Measurements from ENCODE around the gene PRKRIP1.
"Not testable (repeated sequence)": the region's sequence is repeated elsewhere in the genome, so short reads cannot be mapped to it uniquely, and the experiment has no call there.

Gene PRKRIP1, protein sequence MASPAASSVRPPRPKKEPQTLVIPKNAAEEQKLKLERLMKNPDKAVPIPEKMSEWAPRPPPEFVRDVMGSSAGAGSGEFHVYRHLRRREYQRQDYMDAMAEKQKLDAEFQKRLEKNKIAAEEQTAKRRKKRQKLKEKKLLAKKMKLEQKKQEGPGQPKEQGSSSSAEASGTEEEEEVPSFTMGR

GRCh38 chr7:102395873-102396709 lies at the start of gene PRKRIP1:
TSS of gene PRKRIP1 (plus strand) at chr7:102396363. CDS start at chr7:102396412, 49 bp downstream.
- peak; percentile 89 for DNase-seq

GRCh38 chr7:102346983-102347382 lies 49.2 kb upstream of the PRKRIP1 start:
- DNase-seq, result not testable (repeated sequence)

DNA sequence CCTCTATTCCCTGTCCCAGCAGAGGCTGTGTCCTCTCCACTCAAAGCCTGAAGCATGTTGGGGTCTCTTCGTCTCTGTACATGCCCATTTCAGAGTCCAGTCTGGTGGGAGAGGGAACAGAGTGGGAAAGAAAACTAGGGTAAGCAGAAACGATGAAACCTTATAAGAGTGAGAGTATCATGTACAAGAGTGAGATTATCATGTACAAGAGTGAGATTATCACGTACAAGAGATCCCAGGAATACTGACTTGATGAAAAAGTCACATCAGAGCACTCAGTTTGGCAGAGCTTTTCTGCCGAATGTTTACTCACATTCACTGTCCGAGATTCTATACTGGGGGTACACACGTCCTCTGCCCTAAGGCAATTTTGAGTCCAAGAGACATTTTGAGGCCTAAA lies 39.8 kb upstream of the PRKRIP1 start, which contains the start of gene SPDYE6:
Gene SPDYE6 (minus strand): TSS at position 101 of the 400 bp plus-strand sequence. CDS start 421 bp downstream, outside the sequence.
- not testable (repeated sequence) for DNase-seq

GRCh38 chr7:102363549-102364393 lies 32.4 kb upstream of the PRKRIP1 start:
- DNase-seq, result peak; percentile 100

DNA sequence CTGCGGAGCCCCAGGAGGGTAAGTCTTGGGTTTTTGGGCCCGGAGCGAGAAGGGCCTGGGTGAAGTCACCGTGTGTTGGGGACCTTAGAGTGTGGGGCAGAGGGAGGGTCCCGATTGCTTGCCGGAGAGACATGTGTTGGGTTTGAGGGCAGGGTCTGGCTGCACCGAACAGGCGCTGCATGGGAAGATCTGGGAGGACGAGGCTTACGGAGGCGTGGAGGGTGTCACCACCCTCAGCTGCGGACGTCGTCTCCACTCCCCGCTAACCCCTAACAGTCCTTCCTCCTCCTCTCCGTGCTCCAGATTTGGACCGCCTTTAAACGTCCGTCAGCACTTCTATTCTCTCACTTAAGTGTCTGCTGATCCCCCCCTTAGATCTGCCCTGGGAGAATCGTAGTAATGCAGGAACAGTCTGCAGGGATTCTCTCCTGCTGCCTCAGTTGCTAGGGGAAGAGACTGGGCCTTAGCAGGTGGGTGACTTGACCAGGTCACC lies 31.7 kb upstream of the PRKRIP1 start:
- not testable (repeated sequence) for DNase-seq

DNA sequence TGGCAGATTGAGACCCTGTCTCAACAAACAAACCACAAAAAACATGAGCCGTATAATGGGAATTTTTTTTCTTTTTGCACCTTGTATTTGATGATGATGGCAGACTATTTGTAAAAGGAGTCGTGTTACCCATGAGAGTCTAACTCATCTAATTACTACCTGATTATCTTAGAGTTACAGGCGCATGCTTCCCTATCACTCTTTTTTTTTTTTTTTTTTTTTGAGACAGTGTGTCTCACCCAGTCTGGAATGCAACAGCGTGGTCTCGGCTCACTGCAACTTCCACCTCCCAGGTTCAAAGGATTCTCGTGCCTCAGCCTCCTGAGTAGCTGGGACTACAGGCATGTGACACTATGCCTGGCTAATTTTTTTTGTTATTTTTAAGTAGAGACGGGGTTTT lies 30.8 kb upstream of the PRKRIP1 start:
- DNase-seq, result not testable (repeated sequence)

GRCh38 chr7:102370038-102370437 lies 26.1 kb upstream of the PRKRIP1 start:
- DNase-seq, result not testable (repeated sequence)

DNA sequence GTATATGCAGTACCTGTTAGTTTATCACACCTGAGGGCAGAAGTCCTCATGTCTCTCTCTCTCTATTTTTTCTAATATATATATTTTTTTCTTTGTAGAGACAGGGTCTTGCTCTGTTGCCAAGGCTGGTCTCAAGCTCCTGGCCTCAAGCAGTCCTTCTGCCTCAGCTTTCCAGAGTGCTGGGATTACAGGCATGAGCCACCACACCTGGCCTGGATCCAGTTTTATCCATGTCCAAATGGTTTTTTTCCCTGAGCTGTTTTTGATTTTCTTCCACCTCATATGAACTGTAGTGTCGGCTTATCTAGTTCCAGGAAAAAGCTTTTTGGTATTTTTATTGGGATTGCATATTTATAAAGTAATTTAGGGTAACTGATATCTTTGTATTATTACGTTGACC lies 23.4 kb upstream of the PRKRIP1 start:
- DNase-seq, result not testable (repeated sequence)

DNA sequence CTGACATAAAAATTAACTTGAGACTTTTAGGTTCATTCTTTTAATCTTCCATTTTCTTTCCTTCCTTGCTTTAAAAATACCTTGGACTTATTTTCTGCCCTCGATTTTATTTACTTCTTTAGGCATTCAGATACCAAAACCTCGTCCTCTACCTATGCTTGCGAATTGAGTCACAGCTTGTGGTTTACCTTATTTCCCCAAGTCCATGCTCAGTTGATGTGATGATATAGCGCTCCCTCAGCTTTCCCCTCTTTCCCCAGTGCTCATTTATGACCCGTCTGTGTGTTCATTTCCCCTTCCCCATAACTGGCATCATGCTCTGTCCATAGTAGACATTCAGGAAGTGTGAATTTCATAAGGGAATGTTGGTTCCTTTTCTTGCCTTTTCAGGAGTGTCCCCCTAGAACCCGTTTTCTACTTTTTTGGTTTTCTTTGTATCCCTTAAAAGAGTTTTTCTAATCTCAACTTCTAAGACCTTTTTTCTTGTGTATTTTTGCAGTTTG lies 19.1 kb upstream of the PRKRIP1 start:
- no peak for DNase-seq

DNA sequence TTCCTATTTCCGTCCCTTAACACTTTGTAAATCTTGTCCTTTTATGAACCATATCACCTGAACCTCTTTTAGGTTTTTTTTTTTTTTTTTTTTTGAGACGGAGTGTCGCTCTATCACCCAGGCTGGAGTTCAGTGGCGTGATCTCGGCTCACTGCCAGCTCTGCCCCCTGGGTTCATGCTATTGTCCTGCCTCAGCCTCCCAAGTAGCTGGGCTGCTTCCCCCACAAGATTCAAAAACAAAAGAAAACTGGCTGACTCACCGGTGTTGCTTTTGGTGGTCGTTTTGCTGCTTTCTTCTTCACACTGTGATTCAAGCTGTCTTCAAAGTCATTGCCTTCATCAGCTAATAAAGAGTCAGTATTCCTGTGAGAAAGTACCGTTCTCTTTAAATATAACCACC lies 15.3 kb upstream of the PRKRIP1 start:
- not testable (repeated sequence) for DNase-seq

GRCh38 chr7:102381696-102382425 lies 14.3 kb upstream of the PRKRIP1 start:
- DNase-seq, result not testable (repeated sequence)

GRCh38 chr7:102387064-102387463 lies 9.1 kb upstream of the PRKRIP1 start:
- no peak for DNase-seq

GRCh38 chr7:102389810-102390209 lies 6.4 kb upstream of the PRKRIP1 start:
- DNase-seq, result no peak

DNA sequence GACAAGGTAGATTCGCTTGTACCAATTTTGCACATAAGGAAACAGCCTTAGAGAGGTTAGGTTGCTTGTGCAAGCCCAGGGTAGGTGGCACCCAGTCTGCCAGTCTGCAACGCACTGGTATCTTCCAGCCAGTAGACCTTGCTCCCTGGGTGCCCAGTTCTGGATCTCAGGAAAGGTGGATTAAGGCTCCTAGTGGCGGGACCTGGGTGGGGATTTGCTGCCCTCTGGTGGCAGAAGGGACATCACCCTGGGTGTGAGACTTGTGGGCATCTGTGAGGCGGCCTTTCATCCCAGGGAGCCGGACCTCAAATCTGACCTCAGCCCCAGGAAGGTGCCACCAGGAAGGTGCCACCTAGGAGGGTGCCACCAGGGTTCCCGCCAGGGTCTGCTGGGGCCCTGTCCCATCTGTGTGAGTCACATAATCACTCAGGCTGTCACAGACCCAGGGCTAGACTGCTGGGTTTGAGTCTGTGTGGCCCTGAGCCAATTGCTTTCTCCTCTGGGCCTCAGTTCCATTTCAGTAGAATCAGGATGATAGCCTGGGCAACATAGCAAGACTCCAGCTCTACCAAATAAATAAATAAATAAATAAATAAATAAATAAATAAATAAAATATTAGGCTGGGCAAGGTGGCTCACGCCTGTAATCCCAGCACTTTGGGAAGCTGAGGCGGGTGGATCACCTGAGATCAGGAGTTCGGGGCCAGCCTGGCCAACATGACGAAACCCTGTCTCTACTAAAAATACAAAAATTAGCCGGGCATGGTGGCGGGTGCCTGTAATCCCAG lies 5.3 kb upstream of the PRKRIP1 start:
- peak; percentile 62 for DNase-seq

GRCh38 chr7:102392330-102392729 lies 3.8 kb upstream of the PRKRIP1 start:
- DNase-seq, result no peak

- no peak for DNase-seq
Measured at GRCh38 chr7:102393467-102393866, 2.7 kb upstream of the PRKRIP1 start.

DNA sequence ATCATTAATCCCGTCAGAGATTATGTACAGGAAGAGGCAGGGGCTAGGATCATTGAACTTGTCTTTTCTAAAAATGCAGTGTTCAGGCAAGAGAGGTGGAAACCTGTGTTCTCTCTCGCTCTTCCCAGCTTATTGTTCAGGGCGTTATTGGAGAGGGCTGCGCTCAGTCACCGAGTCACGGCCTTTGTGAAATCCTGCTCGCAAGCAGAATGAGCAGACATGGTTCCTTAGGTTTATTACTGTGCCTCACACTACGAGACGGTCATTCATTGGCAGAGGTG lies 631 bp upstream of the PRKRIP1 start:
- no peak for DNase-seq

DNA sequence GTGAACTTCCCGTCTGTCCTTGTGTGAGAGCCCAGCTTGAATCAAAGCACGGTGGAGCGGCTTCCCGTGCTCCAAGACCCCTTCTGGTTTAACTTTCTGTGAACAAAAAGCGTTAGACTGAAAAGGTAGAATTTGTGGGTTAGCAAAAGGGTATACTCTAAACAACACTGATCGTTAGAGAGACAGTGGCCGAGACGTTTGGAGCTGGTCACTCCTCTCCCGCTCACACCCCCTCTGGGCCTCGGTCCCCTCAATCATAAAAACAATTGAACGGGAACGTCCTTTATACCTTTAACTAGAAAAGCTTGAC lies 502 bp downstream of the PRKRIP1 start:
- DNase-seq, result no peak

DNA sequence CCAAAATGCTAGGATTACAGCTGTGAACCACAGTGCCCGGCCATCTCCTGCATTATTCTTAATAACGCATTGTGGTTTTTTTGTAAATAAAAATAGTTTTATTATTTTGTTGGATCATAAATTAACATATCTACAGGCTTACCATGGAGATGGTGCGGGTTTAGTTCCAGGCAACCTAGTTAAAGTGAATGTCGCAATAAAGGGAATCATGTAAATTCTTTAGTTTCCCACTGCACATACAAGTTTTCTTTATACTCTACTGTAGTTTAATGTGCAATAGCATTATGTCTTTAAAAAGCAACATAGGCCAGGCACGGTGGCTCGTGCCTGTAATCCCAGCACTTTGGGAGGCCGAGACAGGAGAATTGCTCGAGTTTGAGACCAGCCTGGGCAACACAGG lies 2.4 kb downstream of the PRKRIP1 start:
- no peak for DNase-seq

DNA sequence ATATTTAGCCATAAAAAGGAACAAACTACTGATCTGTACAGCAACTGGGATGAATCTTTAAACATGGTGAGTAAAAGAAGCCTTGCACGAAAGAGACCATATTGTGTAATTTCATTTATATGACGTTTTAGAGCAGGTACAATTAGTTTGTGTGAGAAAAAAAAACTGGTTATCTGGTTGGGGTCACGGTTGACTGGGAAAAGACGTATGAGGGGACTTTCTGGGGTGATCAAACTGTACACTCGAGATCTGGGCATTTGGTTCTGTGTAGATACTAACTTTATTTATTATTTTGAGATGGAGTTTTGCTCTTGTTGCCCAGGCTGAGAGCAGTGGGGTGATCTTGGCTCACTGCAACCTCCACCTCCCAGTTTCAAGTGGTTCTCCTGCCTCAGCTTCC lies 4.2 kb downstream of the PRKRIP1 start:
- no peak for DNase-seq

DNA sequence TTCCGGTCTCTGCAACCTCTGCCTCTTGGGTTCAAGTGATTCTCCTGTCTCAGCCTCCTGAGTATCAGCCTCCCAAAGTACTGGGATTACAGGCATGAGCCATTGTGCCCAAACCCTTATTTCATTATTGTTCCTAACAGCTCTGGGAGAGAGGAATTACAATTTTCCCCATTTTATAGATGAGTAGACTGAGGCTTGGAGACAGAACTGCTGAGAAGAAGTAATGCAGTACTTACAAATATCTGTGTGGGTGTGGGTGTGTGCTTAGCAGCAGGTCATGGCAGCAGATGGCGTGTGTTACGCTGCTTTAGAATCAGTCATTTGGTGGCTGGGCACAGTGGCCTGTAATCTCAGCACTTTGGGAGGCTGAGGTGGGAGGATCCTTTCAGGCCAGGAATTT lies 7.4 kb downstream of the PRKRIP1 start:
- no peak for DNase-seq
